ENCODE results near the gene RGMB. TPM values are rescaled to one million over a fixed set of nuclear protein-coding genes. Genes with fewer than 3 reads are reported as not detected.

RGMB gene
- total and polyA plus RNA-seq, 2 experiments from 2014 or later, result 145 to 201 TPM

GRCh38 chr5:98794001-98794400 lies 20.5 kb downstream of the RGMB start:
- H3K9ac ChIP-seq, result no peak overlapping the region
- DNase-seq, result peak; percentile 1
- no peak overlapping the region for H3K4me2 ChIP-seq (ENCODE audit: unreplicated experiment)
- no peaks in the 10 kb centered on the region for H3K27me3 ChIP-seq (replicated peaks; ENCODE audit: insufficient read depth)
- in situ Hi-C loops (cut with MboI), result loop anchor here (25.0 kb wide), 1 partner anchor 1257 kb away; no protein-coding TSS in a partner anchor
- 94 to 95% methylated on average over 7 of the region's 7 CpGs for WGBS, 2 experiments (ENCODE audit: low coverage in 1 of 2, low lambda C conversion rate in 2 of 2, missing lambda C conversion rate in 2 of 2)
- 0 out of 2 replicates have a peak overlapping the region, but pooled peaks have one; percentile 6 for H3K27ac ChIP-seq
- no peak for TF ChIP-seq EZH2phosphoT487 (IDR thresholded peaks at IDR 0.05; ENCODE audit: insufficient read depth, low read depth)
- no peak for TF ChIP-seq EZH2 (IDR thresholded peaks at IDR 0.05; ENCODE audit: insufficient read depth, poor library complexity, severe bottlenecking)
- peaks cover 89% of the 10 kb centered on the region for H3F3A ChIP-seq (ENCODE audit: insufficient read depth)
- peaks cover 54% of the 10 kb centered on the region for H3K36me3 ChIP-seq (ENCODE audit: low read depth)
- no peak overlapping the region for H3K4me3 ChIP-seq
- H3K4me1 ChIP-seq (ENCODE audit: insufficient read depth), result peaks cover 54% of the 10 kb centered on the region
- H3K9me2 ChIP-seq (ENCODE audit: insufficient read depth), result no peaks in the 10 kb centered on the region
- no peak overlapping the region for H2AFZ ChIP-seq
- H3K9me3 ChIP-seq (ENCODE audit: low read depth), result no peaks in the 10 kb centered on the region
- peaks cover 33% of the 10 kb centered on the region; the same call in 1 of the 2 replicates for H4K20me1 ChIP-seq (ENCODE audit: insufficient read depth)
- peaks cover 71% of the 10 kb centered on the region for H3K79me2 ChIP-seq (ENCODE audit: insufficient read depth)

GRCh38 chr5:98794414-98795080 lies 21.1 kb downstream of the RGMB start:
- peak overlapping the region; percentile 56; the same call in 1 of the 2 replicates for H3K9ac ChIP-seq
- H3K4me1 ChIP-seq (ENCODE audit: insufficient read depth), result peaks cover 49% of the 10 kb centered on the region
- peak overlapping the region; percentile 58 for H3K27ac ChIP-seq
- no peaks in the 10 kb centered on the region for H3K27me3 ChIP-seq (replicated peaks; ENCODE audit: insufficient read depth)
- H3K4me2 ChIP-seq (ENCODE audit: unreplicated experiment), result peak overlapping the region; percentile 24
- H3K9me2 ChIP-seq (ENCODE audit: insufficient read depth), result no peaks in the 10 kb centered on the region
- H3K79me2 ChIP-seq (ENCODE audit: insufficient read depth), result peaks cover 65% of the 10 kb centered on the region
- TF ChIP-seq EZH2 (IDR thresholded peaks at IDR 0.05; ENCODE audit: insufficient read depth, poor library complexity, severe bottlenecking) (no peak), EZH2phosphoT487 (IDR thresholded peaks at IDR 0.05; ENCODE audit: insufficient read depth, low read depth) (no peak)
- H3K9me3 ChIP-seq (ENCODE audit: low read depth), result no peaks in the 10 kb centered on the region
- H4K20me1 ChIP-seq (ENCODE audit: insufficient read depth), result peaks cover 28% of the 10 kb centered on the region; the same call in 1 of the 2 replicates
- H2AFZ ChIP-seq, result no peak overlapping the region
- 73 to 74% methylated on average over 9 of the region's 9 CpGs for WGBS, 2 experiments (ENCODE audit: low coverage in 1 of 2, low lambda C conversion rate in 2 of 2, missing lambda C conversion rate in 2 of 2)
- peaks cover 88% of the 10 kb centered on the region for H3F3A ChIP-seq (ENCODE audit: insufficient read depth)
- peaks cover 49% of the 10 kb centered on the region for H3K36me3 ChIP-seq (ENCODE audit: low read depth)
- no peak overlapping the region for H3K4me3 ChIP-seq
- DNase-seq, result peak; percentile 25
- in situ Hi-C loops (cut with MboI), result loop anchor here (25.0 kb wide), 1 partner anchor 1257 kb away; no protein-coding TSS in a partner anchor

- Histone ChIP-seq H3K9ac (peak overlapping the region; percentile 56), H3K27ac (peak overlapping the region; percentile 58), H3K4me2 (ENCODE audit: unreplicated experiment) (peak overlapping the region; percentile 24), H3K9me3 (ENCODE audit: low read depth) (no peaks in the 10 kb centered on the region), H3K27me3 (replicated peaks; ENCODE audit: insufficient read depth) (no peaks in the 10 kb centered on the region), H3K4me1 (ENCODE audit: insufficient read depth) (peaks cover 42% of the 10 kb centered on the region), H3K9me2 (ENCODE audit: insufficient read depth) (no peaks in the 10 kb centered on the region), H3K36me3 (ENCODE audit: low read depth) (peaks cover 42% of the 10 kb centered on the region), H4K20me1 (ENCODE audit: insufficient read depth) (peaks cover 21% of the 10 kb centered on the region; the same call in 1 of the 2 replicates), H2AFZ (no peak overlapping the region), H3K79me2 (ENCODE audit: insufficient read depth) (peaks cover 58% of the 10 kb centered on the region), H3F3A (ENCODE audit: insufficient read depth) (peaks cover 81% of the 10 kb centered on the region), H3K4me3 (no peak overlapping the region)
- 76 to 81% methylated on average over 5 of the region's 5 CpGs for WGBS, 2 experiments (ENCODE audit: low coverage in 1 of 2, low lambda C conversion rate in 2 of 2, missing lambda C conversion rate in 2 of 2)
- in situ Hi-C loops (cut with MboI), result loop anchor here (25.0 kb wide), 1 partner anchor 1258 kb away; no protein-coding TSS in a partner anchor
- DNase-seq, result peak; percentile 10
- TF ChIP-seq EZH2phosphoT487 (IDR thresholded peaks at IDR 0.05; ENCODE audit: insufficient read depth, low read depth), result no peak
- TF ChIP-seq EZH2 (IDR thresholded peaks at IDR 0.05; ENCODE audit: insufficient read depth, poor library complexity, severe bottlenecking), result no peak
Measured at GRCh38 chr5:98795243-98795642, 21.8 kb downstream of the RGMB start.

DNA sequence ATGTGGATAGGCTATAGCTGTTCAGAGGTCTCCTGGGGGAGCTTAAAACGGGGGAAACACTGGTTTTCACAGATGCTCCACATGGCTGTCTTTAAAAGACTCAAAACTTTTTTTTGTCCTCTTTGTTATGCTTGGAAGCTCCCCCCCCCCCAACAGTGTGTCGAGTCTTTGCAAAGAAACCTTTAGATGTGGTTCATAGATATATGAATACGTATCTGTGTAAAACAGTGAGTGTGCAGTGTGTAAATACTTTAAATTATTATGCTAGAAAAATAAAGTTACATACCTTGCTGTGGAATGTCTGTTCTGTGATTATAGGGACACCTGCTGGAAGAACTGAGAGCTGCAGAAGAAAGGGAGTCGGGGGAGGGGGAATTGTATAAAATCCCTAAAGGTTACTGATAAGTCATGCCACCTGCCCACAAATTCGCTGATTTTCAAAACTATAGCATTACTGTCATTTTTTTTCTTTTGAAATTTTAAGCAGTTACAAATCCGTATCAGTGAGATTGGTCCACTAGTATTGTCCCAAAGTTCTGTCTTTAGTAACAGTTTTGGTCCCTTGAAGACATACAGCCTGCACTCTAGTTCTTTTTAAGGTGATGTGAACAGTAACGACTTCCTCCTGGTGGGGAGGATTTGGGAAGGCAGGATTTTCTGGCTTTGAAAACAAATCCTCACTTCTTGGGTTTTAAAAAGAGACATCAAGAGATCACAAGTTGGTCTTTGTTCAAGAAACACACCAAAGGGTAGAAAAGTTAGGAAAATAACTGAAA lies 22.9 kb downstream of the RGMB start:
- Histone ChIP-seq H3K9me3 (ENCODE audit: low read depth) (no peaks in the 10 kb centered on the region), H4K20me1 (ENCODE audit: insufficient read depth) (peaks cover 9% of the 10 kb centered on the region; the same call in 1 of the 2 replicates), H3K79me2 (ENCODE audit: insufficient read depth) (peaks cover 47% of the 10 kb centered on the region), H3K27me3 (replicated peaks; ENCODE audit: insufficient read depth) (no peaks in the 10 kb centered on the region), H3K27ac (peak overlapping the region; percentile 58), H3K4me3 (no peak overlapping the region), H3K4me2 (ENCODE audit: unreplicated experiment) (no peak overlapping the region), H3K4me1 (ENCODE audit: insufficient read depth) (peaks cover 32% of the 10 kb centered on the region), H3K36me3 (ENCODE audit: low read depth) (peaks cover 30% of the 10 kb centered on the region), H3K9ac (peak overlapping the region; percentile 56), H2AFZ (no peak overlapping the region), H3F3A (ENCODE audit: insufficient read depth) (peaks cover 70% of the 10 kb centered on the region), H3K9me2 (ENCODE audit: insufficient read depth) (no peaks in the 10 kb centered on the region)
- in situ Hi-C loops (cut with MboI), result loop anchor here (25.0 kb wide), 1 partner anchor 1259 kb away; no protein-coding TSS in a partner anchor
- TF ChIP-seq EZH2 (IDR thresholded peaks at IDR 0.05; ENCODE audit: insufficient read depth, poor library complexity, severe bottlenecking), result no peak
- TF ChIP-seq EZH2phosphoT487 (IDR thresholded peaks at IDR 0.05; ENCODE audit: insufficient read depth, low read depth), result no peak
- 11 to 15% methylated on average over 7 of the region's 7 CpGs for WGBS, 2 experiments (ENCODE audit: low coverage in 1 of 2, low lambda C conversion rate in 2 of 2, missing lambda C conversion rate in 2 of 2)
- peak; percentile 77 for DNase-seq
